HG03175 (cell line): Measurements from ENCODE around the gene PSORS1C2.

Experiments used
- ATAC-seq: cut with Tn5 transposase; IDR thresholded peaks from one replicate; pipeline ENCODE4 v1.9.1; 2021; ENCODE audit warnings: mild to moderate bottlenecking, moderate library complexity; ENCODE audit not compliant: unreplicated experiment

Gene PSORS1C2

GRCh38 chr6:31142361-31142761, 3.5 kb upstream of the PSORS1C2 start:
- no peak for ATAC-seq

GRCh38 chr6:31140643-31141042, 1.8 kb upstream of the PSORS1C2 start:
- no peak for ATAC-seq

GRCh38 chr6:31139599-31139998, 733 bp upstream of the PSORS1C2 start:
- ATAC-seq: no peak

GRCh38 chr6:31135710-31136109, 3.2 kb downstream of the PSORS1C2 start:
- no peak for ATAC-seq

GRCh38 chr6:31132806-31133205, 6.1 kb downstream of the PSORS1C2 start:
- ATAC-seq: no peak

GRCh38 chr6:31131595-31131994, 7.3 kb downstream of the PSORS1C2 start:
- no peak for ATAC-seq

- no peak for ATAC-seq
Observed at GRCh38 chr6:31130751-31131150, 8.1 kb downstream of the PSORS1C2 start.

- ATAC-seq: no peak
Observed at GRCh38 chr6:31129130-31129529, 9.7 kb downstream of the PSORS1C2 start.

GRCh38 chr6:31128093-31128676, 10.7 kb downstream of the PSORS1C2 start:
- no peak for ATAC-seq

GRCh38 chr6:31126396-31127175, 12.3 kb downstream of the PSORS1C2 start:
- ATAC-seq: no peak

GRCh38 chr6:31125586-31126363, 13.1 kb downstream of the PSORS1C2 start:
- no peak for ATAC-seq

- no peak for ATAC-seq
Observed at GRCh38 chr6:31125162-31125561, 13.7 kb downstream of the PSORS1C2 start.

GRCh38 chr6:31122791-31123706, 15.8 kb downstream of the PSORS1C2 start:
- no peak for ATAC-seq

GRCh38 chr6:31121131-31121790, 17.6 kb downstream of the PSORS1C2 start:
- no peak for ATAC-seq

- no peak for ATAC-seq
Observed at GRCh38 chr6:31120151-31120915, 18.5 kb downstream of the PSORS1C2 start, which contains the start of gene CDSN. TSS of gene CDSN (minus strand) at chr6:31120446. CDS start at chr6:31120419, 27 bp downstream.

- no peak for ATAC-seq
Observed at GRCh38 chr6:31118178-31118577, 20.7 kb downstream of the PSORS1C2 start.

- ATAC-seq: no peak
Observed at GRCh38 chr6:31116661-31117385, 22.0 kb downstream of the PSORS1C2 start.

GRCh38 chr6:31115941-31116560, 22.8 kb downstream of the PSORS1C2 start:
- no peak for ATAC-seq
